Activated naive CD8-positive, alpha-beta T cell (primary cell): ENCODE results near the gene KRTAP16-1.
A peak's percentile ranks its signal among the peaks of the same experiment; 100 is the strongest.
"Not testable (repeated sequence)": the region's sequence is repeated elsewhere in the genome, so short reads cannot be mapped to it uniquely, and the experiment has no call there.

ENCODE experiments used
- H3K27ac Mint-ChIP-seq: one replicate; pipeline ENCODE4 v1.8.0; 2021; ENCODE audit warnings: mixed read lengths
- H3K27me3 Mint-ChIP-seq: one replicate; pipeline ENCODE4 v1.8.0; 2021; ENCODE audit warnings: mixed read lengths
- H3K36me3 Mint-ChIP-seq: one replicate; pipeline ENCODE4 v1.8.0; 2021; ENCODE audit warnings: mixed read lengths
- H3K4me1 Mint-ChIP-seq: one replicate; pipeline ENCODE4 v1.8.0; 2021; ENCODE audit warnings: low read depth, mixed read lengths
- H3K4me3 Mint-ChIP-seq: one replicate; pipeline ENCODE4 v1.8.0; 2021; ENCODE audit warnings: mild to moderate bottlenecking, mixed read lengths
- H3K9me3 Mint-ChIP-seq: one replicate; pipeline ENCODE4 v1.8.0; 2021; ENCODE audit warnings: low read depth, mixed read lengths

Gene KRTAP16-1

GRCh38 chr17:41308918-41309359 lies at the start of gene KRTAP16-1:
Gene KRTAP16-1 (minus strand): TSS chr17:41309309. CDS start chr17:41309253, 56 bp downstream.
- Mint-ChIP-seq H3K27ac (peak within 1 kb of the TSS; percentile 91), H3K36me3 (no peaks in the 10 kb centered on the region), H3K4me1 (peaks cover 62% of the 10 kb centered on the region), H3K27me3 (no peaks in the 10 kb centered on the region), H3K4me3 (peak within 1 kb of the TSS; percentile 79), H3K9me3 (no peaks in the 10 kb centered on the region)

DNA sequence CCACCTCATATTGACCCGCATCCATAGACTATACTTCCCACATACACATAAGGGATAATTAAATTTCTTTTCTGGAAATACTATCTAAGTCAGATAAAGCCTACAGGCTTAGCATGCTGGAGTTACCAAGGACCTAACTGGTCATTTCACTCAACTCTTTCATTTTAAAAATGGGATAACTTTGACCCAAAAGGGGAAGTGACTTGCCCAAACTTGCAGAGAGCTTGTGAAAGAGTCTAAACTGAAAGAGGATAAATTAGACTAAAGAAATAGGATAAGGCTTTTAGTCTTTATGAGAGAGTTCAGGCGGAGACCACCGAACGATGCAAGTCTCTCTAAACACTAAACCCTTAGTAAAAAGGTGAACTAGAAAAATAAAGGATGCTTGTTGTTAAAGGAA lies 45.4 kb upstream of the KRTAP16-1 start:
- Mint-ChIP-seq H3K36me3 (no peaks in the 10 kb centered on the region), H3K27ac (no peak overlapping the region), H3K4me1 (peaks cover 11% of the 10 kb centered on the region), H3K9me3 (no peaks in the 10 kb centered on the region), H3K27me3 (no peaks in the 10 kb centered on the region), H3K4me3 (no peak overlapping the region)

GRCh38 chr17:41352597-41353366 lies 43.7 kb upstream of the KRTAP16-1 start:
- H3K27me3 Mint-ChIP-seq: no peaks in the 10 kb centered on the region

GRCh38 chr17:41351177-41351576 lies 42.1 kb upstream of the KRTAP16-1 start:
- H3K4me1 Mint-ChIP-seq: peaks cover 17% of the 10 kb centered on the region
- no peaks in the 10 kb centered on the region for H3K36me3 Mint-ChIP-seq
- H3K27me3 Mint-ChIP-seq: no peaks in the 10 kb centered on the region

More at GRCh38 chr17:41352597-41353366, 43.7 kb upstream of the KRTAP16-1 start:
- Mint-ChIP-seq H3K4me3 (no peak overlapping the region), H3K36me3 (no peaks in the 10 kb centered on the region), H3K4me1 (peaks cover 17% of the 10 kb centered on the region), H3K9me3 (no peaks in the 10 kb centered on the region), H3K27ac (no peak overlapping the region)

GRCh38 chr17:41350381-41350878 lies 41.3 kb upstream of the KRTAP16-1 start, which contains the start of gene KRT33A:
Gene KRT33A (minus strand): TSS chr17:41350828. CDS start chr17:41350767, 61 bp downstream.
- H3K27me3 Mint-ChIP-seq, H3K4me3 Mint-ChIP-seq, H3K9me3 Mint-ChIP-seq, H3K27ac Mint-ChIP-seq, H3K36me3 Mint-ChIP-seq: not testable (repeated sequence)
- H3K4me1 Mint-ChIP-seq: peaks cover 17% of the 10 kb centered on the region

More at GRCh38 chr17:41351177-41351576, 42.1 kb upstream of the KRTAP16-1 start:
- no peak overlapping the region for H3K4me3 Mint-ChIP-seq
- no peaks in the 10 kb centered on the region for H3K9me3 Mint-ChIP-seq
- no peak overlapping the region for H3K27ac Mint-ChIP-seq

DNA sequence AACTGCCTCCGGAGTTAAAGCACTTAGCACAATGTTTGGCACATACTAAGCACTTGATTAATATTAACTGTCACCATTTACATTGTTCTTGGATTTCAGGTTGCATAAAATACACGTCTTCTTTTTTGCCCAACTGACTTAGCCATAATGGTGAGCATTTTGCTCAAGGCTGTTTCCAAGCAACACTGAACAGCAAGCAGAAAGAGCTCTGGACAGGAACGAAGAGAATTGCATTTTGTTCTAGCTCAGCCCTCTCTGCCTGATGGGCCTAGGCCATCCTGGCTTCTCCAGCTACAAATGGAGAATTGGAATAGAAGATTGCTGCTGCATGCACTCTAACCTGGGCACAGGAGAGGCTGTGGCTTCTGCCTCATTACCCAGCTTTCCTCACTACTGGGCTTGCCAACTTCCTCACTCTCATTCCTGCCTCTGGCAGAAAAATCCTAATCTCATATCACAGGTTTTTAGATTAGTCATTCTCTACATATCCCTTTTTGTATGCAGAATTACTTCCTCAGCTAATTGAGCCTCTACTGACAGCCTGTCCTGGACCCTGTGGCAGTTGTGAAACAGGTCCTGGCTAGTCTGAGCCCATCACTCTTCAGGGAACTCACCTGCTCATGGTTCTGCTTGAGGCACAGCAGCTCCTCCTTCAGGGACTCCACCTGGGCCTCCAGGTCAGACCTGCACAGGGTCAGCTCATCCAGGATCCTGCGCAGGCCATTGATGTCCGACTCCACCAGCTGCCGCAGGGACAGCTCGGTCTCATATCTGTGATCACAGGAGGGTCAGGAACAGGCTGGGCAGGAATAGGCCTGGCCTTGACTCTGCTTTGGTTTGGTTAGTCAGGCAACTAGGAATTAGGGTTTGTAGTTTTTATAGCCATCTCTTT lies 39.0 kb upstream of the KRTAP16-1 start:
- H3K9me3 Mint-ChIP-seq: peaks cover 4% of the 10 kb centered on the region
- H3K36me3 Mint-ChIP-seq: peaks cover 5% of the 10 kb centered on the region
- H3K27me3 Mint-ChIP-seq: no peaks in the 10 kb centered on the region
- peaks cover 21% of the 10 kb centered on the region for H3K4me1 Mint-ChIP-seq
- H3K27ac Mint-ChIP-seq: no peak overlapping the region
- H3K4me3 Mint-ChIP-seq: no peak overlapping the region

DNA sequence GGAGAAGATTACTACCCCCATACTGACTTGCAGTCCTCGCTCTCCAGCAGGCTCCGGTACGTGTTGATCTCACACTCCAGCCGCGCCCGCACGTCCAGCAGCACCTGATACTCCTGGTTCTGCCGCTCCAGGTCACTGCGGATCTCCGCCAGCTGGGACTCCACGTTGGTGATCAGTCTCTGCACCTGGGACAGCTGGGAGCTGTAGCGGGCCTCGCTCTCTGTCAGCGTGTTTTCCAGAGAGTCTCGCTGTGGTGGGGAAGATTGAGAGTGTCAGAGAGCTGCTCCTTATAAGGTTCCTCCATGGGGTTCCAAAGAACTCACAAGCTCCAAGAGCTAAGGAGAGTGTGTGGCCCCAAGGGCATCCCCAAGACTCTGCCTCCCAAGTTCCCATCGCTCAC lies 37.3 kb upstream of the KRTAP16-1 start:
- peaks cover 30% of the 10 kb centered on the region for H3K4me1 Mint-ChIP-seq
- not testable (repeated sequence) for H3K27me3 Mint-ChIP-seq

GRCh38 chr17:41345992-41346391 lies 36.9 kb upstream of the KRTAP16-1 start:
- no peak overlapping the region for H3K27ac Mint-ChIP-seq
- no peaks in the 10 kb centered on the region for H3K27me3 Mint-ChIP-seq

More for the DNA sequence above, 37.3 kb upstream of the KRTAP16-1 start:
- not testable (repeated sequence) for H3K27ac Mint-ChIP-seq, H3K9me3 Mint-ChIP-seq, H3K4me3 Mint-ChIP-seq
- H3K36me3 Mint-ChIP-seq: peaks cover 13% of the 10 kb centered on the region

GRCh38 chr17:41343029-41343428 lies 33.9 kb upstream of the KRTAP16-1 start:
- Mint-ChIP-seq H3K4me3 (no peak overlapping the region), H3K4me1 (peaks cover 58% of the 10 kb centered on the region), H3K9me3 (peaks cover 5% of the 10 kb centered on the region), H3K27me3 (no peaks in the 10 kb centered on the region), H3K27ac (no peak overlapping the region), H3K36me3 (peaks cover 13% of the 10 kb centered on the region)

More at GRCh38 chr17:41345992-41346391, 36.9 kb upstream of the KRTAP16-1 start:
- Mint-ChIP-seq H3K36me3 (peaks cover 13% of the 10 kb centered on the region), H3K4me3 (no peak overlapping the region), H3K9me3 (peaks cover 5% of the 10 kb centered on the region), H3K4me1 (peaks cover 31% of the 10 kb centered on the region)

DNA sequence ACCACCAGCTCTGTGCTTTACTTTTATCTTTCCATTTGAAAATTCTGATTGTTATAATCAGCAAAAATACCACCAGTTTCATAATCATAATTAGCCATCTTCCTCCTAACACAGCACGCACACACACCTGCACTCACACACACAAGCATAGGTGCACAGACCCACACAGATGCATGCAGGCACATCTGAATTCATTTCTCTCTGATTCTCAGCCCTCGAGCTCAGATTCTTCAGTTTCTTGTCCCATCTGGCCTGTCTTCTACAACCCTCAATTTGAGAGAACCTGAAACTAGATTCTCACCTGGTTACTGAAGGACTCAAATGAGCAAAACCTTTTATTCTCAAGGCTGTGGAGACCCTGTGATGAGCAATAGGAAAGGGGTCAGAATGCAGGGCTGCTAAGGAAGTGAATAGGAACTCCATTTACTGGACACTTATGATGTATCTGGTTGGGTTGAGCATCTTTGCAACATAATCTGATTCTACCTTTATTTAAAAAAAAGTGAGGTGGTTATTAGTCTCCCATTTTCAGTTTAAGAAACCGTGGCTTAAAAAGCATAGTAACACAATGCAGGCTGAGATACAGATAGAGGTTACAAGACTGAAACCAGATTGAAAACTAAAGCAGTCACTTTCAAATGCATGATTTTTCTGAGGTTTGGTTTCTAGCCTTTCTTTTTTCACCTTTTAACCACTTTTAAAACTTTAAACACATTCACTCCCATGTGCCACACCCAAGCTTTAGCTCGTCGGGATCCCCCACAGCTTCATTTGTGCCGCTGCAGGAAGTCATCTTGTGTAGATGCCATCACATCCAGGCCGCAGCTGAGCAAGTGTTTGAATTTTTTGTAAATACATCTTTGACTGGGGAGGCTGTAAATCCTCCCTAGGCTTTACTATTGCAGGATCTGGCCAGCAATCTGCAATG lies 32.1 kb upstream of the KRTAP16-1 start:
- Mint-ChIP-seq H3K27ac (peak overlapping the region; percentile 30), H3K9me3 (peaks cover 5% of the 10 kb centered on the region), H3K27me3 (no peaks in the 10 kb centered on the region), H3K36me3 (peaks cover 13% of the 10 kb centered on the region), H3K4me1 (peaks cover 65% of the 10 kb centered on the region), H3K4me3 (peak overlapping the region; percentile 33)

DNA sequence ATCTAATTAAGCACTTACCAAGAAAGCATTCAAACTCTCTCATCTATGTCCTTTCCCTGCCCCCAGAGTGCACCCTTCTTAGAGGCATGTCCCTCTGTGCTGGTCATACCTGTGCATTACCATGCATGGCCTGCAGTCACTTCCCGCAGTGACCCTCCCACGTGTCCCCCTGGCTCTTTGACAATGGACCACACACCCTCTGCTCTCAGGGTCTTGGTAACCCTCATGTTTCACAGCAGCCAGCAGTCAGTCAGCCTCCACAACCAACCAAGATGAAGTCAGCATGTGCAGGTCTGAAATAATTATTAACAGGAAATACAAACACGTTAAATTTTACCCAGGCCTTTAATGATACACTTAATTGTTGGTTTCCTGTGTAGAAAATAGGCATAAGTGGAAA lies 31.4 kb upstream of the KRTAP16-1 start:
- H3K9me3 Mint-ChIP-seq: peaks cover 5% of the 10 kb centered on the region
- H3K4me1 Mint-ChIP-seq: peaks cover 72% of the 10 kb centered on the region
- peak overlapping the region; percentile 76 for H3K27ac Mint-ChIP-seq
- H3K27me3 Mint-ChIP-seq: no peaks in the 10 kb centered on the region
- H3K36me3 Mint-ChIP-seq: peaks cover 13% of the 10 kb centered on the region
- H3K4me3 Mint-ChIP-seq: peak overlapping the region; percentile 28

DNA sequence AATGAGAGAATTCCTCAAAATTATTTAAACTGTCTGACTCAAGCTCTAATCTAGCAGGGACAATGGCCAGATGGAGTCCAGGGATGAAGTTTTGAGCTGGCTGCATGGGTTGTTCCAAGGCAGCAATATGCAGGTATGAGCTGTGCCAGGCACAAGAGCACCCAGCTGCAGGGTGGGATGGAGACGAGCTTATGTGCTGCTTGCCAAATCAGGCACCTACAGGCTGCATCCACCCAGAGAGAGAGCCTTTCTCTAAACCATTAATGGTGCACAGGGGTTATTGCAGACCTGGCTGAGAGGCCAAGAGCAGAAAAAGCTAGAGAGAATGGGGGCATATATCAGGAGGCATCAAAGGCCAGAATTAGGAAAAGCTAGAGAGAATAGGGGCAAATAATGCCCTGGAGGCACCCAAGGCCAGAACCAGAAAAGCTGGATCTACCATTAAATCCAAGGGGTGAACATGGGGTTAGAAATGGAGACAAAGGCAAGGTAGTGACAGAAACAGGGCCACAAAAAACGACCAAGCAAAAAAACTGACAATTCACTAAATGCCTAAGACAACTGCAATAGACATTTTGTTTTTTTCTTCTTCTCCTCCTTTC lies 30.6 kb upstream of the KRTAP16-1 start:
- Mint-ChIP-seq H3K36me3 (peaks cover 13% of the 10 kb centered on the region), H3K4me3 (peak overlapping the region; percentile 59), H3K27me3 (no peaks in the 10 kb centered on the region), H3K27ac (peak overlapping the region; percentile 76), H3K4me1 (peaks cover 80% of the 10 kb centered on the region), H3K9me3 (peaks cover 5% of the 10 kb centered on the region)

DNA sequence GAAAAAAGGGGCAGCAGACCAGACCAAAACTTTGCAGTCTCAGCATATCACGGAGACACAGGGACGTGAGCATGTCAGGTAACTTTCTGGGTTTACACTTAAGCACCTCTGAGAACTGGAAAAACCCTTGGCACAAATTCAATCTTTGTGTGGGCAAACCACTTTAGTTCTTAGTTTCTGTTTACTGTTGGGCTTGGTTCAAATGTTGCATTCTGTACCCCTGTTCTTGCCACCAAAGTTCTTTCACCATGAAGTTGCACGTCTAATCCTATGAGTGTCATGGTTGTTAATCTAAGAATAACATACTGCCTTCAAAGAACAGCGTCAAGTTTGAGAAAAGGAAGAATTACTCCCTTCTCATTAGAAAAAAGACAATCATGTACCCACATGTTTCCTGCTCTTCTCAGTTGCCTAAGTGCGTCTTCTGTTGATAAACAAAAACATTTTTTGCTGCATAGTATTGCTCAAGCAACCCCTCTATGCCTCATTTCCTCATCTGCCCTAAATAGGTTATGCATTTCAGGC lies 29.9 kb upstream of the KRTAP16-1 start:
- peak overlapping the region; percentile 59 for H3K4me3 Mint-ChIP-seq
- no peaks in the 10 kb centered on the region for H3K27me3 Mint-ChIP-seq
- peaks cover 87% of the 10 kb centered on the region for H3K4me1 Mint-ChIP-seq

More for the DNA sequence above, 29.9 kb upstream of the KRTAP16-1 start:
- Mint-ChIP-seq H3K9me3 (peaks cover 5% of the 10 kb centered on the region), H3K36me3 (peaks cover 13% of the 10 kb centered on the region), H3K27ac (peak overlapping the region; percentile 75)
